LNCaP clone FGC (cell line): ENCODE measurements around the gene NME7.

Source experiments
- DNase-seq: peaks from one replicate; pipeline ENCODE4 v3.0.0-alpha.2; 2011; ENCODE audit warnings: low read depth
- H3K4me3 ChIP-seq: 2 replicates; pipeline ENCODE4 v1.5.1; 2011; ENCODE audit warnings: mild to moderate bottlenecking, low read depth, low read length, control low read depth
- TF ChIP-seq, protein P1 (sequence below): IDR thresholded peaks from 2 replicates; pipeline ENCODE4 v1.5.1; 2012; ENCODE audit warnings: mild to moderate bottlenecking; ENCODE audit not compliant: control insufficient read depth, insufficient read depth; ENCODE audit errors: extremely low read depth

NME7 gene

DNA sequence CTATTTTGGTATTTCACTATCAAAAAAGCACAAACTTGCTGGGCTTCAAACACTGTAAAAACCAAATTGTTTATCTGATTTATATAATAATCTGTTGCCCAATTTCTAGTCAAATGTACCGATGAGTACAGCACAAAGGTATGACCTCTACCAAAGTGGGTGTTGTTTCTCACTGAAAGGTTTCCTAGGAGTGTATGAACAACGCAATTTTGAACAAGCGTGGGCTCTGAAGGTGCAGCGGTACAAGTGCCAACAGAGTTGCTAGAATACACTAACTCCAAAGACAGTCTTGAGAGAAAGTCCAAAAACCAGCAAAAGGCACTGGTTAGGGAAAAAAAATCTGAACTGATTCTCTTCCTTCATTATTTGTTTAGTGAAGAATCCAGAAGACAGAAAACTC, 130.7 kb downstream of the NME7 start:
- no peak for DNase-seq
- TF ChIP-seq, protein P1, sequence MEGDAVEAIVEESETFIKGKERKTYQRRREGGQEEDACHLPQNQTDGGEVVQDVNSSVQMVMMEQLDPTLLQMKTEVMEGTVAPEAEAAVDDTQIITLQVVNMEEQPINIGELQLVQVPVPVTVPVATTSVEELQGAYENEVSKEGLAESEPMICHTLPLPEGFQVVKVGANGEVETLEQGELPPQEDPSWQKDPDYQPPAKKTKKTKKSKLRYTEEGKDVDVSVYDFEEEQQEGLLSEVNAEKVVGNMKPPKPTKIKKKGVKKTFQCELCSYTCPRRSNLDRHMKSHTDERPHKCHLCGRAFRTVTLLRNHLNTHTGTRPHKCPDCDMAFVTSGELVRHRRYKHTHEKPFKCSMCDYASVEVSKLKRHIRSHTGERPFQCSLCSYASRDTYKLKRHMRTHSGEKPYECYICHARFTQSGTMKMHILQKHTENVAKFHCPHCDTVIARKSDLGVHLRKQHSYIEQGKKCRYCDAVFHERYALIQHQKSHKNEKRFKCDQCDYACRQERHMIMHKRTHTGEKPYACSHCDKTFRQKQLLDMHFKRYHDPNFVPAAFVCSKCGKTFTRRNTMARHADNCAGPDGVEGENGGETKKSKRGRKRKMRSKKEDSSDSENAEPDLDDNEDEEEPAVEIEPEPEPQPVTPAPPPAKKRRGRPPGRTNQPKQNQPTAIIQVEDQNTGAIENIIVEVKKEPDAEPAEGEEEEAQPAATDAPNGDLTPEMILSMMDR: no peak
- no peak overlapping the region for H3K4me3 ChIP-seq

DNA sequence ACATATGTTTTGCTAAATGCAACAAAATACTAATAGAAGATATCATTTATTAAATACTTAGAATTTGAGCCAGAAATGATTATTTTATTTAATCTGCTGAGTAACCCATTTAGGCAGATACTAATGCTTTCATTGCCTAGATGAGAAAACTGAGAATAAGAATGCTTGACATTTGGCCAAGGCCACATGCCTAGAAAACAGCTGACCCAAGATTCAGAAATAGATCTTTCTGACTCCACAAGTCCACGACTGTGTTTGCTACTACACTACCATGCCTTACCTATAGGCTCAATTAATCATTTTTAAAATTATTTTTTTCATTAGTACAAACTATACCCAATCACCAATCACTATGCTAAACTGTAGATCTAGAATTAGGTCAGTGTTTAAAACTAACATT, 131.5 kb downstream of the NME7 start:
- TF ChIP-seq, protein P1: no peak
- no peak overlapping the region for H3K4me3 ChIP-seq
- DNase-seq: no peak

DNA sequence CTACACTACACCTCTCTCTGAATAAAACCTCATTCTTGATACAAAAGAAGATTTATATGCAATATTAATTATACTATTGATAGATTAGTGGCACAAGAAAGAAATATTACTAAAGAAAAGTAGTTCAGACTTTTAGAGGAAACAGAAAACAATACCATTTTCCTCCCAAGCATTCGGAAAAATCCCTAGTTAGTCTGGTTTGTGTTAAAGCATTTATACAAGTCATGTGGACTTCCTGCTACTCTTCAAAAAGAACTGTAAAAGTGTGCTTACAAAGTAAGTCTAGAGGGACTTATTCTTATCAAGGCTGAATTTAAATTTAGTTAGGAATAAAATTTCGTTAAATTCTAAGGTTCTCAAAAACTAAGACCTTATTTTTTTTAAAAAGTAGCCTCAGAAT, 132.0 kb downstream of the NME7 start:
- H3K4me3 ChIP-seq: no peak overlapping the region
- DNase-seq: no peak
- TF ChIP-seq, protein P1: no peak

DNA sequence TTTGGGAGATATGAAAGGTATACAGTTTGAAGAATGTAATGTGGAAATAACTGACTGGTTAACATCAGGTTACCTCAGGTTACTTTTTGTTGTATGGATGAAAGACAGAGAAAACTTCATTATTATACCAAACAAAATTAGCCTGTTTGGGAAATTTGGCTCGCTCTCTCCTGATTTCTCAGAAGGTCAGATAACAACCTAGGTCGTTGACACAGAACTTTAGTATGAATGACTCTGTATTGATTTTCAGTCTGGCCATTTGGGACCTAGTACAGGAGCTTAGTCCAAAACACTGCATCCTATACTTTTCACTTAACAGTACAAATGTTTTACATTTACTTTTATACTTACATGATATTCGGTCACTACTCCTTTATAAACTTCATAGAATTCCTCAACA, 132.8 kb downstream of the NME7 start:
- H3K4me3 ChIP-seq: no peak overlapping the region
- no peak for DNase-seq
- TF ChIP-seq, protein P1: no peak

DNA sequence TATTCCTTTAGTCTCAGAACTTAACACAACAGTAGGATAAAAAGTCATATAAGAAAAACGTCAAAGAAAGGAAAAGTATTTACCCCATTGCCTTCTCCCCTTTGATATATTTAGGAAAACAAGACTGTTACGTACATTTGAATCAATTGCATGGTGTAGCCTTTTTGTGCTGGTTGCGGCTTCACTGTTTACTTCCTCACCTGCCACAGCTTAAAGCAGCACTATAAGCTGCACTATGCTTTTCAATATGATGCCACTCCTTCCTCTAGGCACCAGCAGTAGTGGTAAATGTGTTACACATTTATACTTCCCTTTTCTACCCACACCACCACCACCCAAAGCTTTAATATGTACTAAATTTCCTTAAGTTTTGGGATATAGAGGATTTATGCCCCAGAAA, 150.0 kb downstream of the NME7 start:
- TF ChIP-seq, protein P1: no peak
- DNase-seq: no peak
- H3K4me3 ChIP-seq: no peak overlapping the region

DNA sequence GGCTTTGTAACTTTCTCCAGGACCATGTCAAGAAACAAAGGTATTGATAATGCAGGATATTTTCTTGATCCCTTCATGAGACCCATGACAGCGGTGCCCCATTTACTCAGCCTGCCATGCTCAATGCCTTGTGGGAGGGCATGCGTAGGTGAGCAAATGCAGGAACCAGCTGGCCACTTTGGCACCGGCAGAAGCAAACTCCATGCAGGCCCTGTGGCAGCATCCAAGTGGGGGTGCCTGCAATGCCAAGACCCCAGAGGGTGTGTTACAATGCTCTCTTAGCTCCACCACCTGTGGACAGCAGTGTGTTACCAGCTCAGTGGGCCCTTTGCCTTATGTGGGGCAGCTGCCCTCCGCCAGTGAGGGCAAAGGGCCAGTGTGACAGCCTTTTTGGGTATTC, 153.0 kb downstream of the NME7 start:
- no peak for DNase-seq
- no peak overlapping the region for H3K4me3 ChIP-seq
- TF ChIP-seq, protein P1: no peak

DNA sequence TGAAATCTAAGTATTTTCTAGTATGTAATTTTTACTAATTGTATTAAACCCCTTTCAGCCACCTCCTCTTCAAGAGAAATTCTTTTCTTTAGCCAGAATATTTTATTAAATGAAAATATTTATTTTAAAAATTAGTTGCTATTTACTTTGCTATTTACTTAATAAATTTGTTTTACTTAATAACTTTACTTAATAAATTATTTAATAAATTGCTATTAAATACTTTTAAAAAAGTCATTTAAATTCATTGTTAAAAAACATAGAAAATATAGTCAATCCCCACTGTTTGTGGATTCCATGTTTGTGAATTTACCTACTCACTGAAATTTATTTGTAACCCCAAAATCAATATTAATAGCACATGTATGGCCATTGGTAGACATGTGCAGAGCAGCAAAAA, 155.5 kb downstream of the NME7 start:
- TF ChIP-seq, protein P1: no peak
- no peak overlapping the region for H3K4me3 ChIP-seq
- no peak for DNase-seq
